ENCODE data around the gene NAALADL2.
"Not testable (repeated sequence)": the region's sequence is repeated elsewhere in the genome, so short reads cannot be mapped to it uniquely, and the experiment has no call there.

Gene NAALADL2

GRCh38 chr3:175047786-175048185 is 188.7 kb downstream of the NAALADL2 start:
- Histone ChIP-seq H3K9me3 (ENCODE audit: low read length) (no peaks in the 10 kb centered on the region), H3K27ac (ENCODE audit: low read depth, low read length) (no peak overlapping the region), H3K4me1 (ENCODE audit: insufficient read depth, low read length) (no peaks in the 10 kb centered on the region), H3K9ac (ENCODE audit: low read length) (no peak overlapping the region), H3K27me3 (ENCODE audit: control insufficient read depth in 1 of 2, insufficient read depth in 2 of 2, low read length in 2 of 2) (no peaks in the 10 kb centered on the region), H3K36me3 (ENCODE audit: insufficient read depth, low read length) (no peaks in the 10 kb centered on the region), H3K4me3 (ENCODE audit: low read depth in 1 of 2, low read length in 2 of 2) (no peak overlapping the region)

GRCh38 chr3:175057401-175057800 is 198.3 kb downstream of the NAALADL2 start:
- H3K36me3 ChIP-seq (ENCODE audit: insufficient read depth, low read length), result no peaks in the 10 kb centered on the region
- no peaks in the 10 kb centered on the region for H3K27me3 ChIP-seq (ENCODE audit: control insufficient read depth in 1 of 2, insufficient read depth in 2 of 2, low read length in 2 of 2)
- no peak overlapping the region for H3K9ac ChIP-seq (ENCODE audit: low read length)
- no peak overlapping the region for H3K27ac ChIP-seq (ENCODE audit: low read depth, low read length)
- no peak overlapping the region for H3K4me3 ChIP-seq (ENCODE audit: low read depth in 1 of 2, low read length in 2 of 2)
- H3K4me1 ChIP-seq (ENCODE audit: insufficient read depth, low read length), result no peaks in the 10 kb centered on the region
- no peaks in the 10 kb centered on the region for H3K9me3 ChIP-seq (ENCODE audit: low read length)

GRCh38 chr3:175059788-175060187 is 200.7 kb downstream of the NAALADL2 start:
- H3K4me3 ChIP-seq (ENCODE audit: low read depth in 1 of 2, low read length in 2 of 2), result no peak overlapping the region
- H3K36me3 ChIP-seq (ENCODE audit: insufficient read depth, low read length), result no peaks in the 10 kb centered on the region
- H3K27me3 ChIP-seq (ENCODE audit: control insufficient read depth in 1 of 2, insufficient read depth in 2 of 2, low read length in 2 of 2), result no peaks in the 10 kb centered on the region
- H3K9me3 ChIP-seq (ENCODE audit: low read length), result no peaks in the 10 kb centered on the region
- H3K27ac ChIP-seq (ENCODE audit: low read depth, low read length), result no peak overlapping the region
- H3K4me1 ChIP-seq (ENCODE audit: insufficient read depth, low read length), result no peaks in the 10 kb centered on the region
- no peak overlapping the region for H3K9ac ChIP-seq (ENCODE audit: low read length)

GRCh38 chr3:175065497-175065896 is 206.4 kb downstream of the NAALADL2 start:
- Histone ChIP-seq H3K36me3 (ENCODE audit: insufficient read depth, low read length) (no peaks in the 10 kb centered on the region), H3K27ac (ENCODE audit: low read depth, low read length) (no peak overlapping the region), H3K27me3 (ENCODE audit: control insufficient read depth in 1 of 2, insufficient read depth in 2 of 2, low read length in 2 of 2) (no peaks in the 10 kb centered on the region), H3K9me3 (ENCODE audit: low read length) (no peaks in the 10 kb centered on the region), H3K4me3 (ENCODE audit: low read depth in 1 of 2, low read length in 2 of 2) (no peak overlapping the region), H3K4me1 (ENCODE audit: insufficient read depth, low read length) (no peaks in the 10 kb centered on the region), H3K9ac (ENCODE audit: low read length) (no peak overlapping the region)

DNA sequence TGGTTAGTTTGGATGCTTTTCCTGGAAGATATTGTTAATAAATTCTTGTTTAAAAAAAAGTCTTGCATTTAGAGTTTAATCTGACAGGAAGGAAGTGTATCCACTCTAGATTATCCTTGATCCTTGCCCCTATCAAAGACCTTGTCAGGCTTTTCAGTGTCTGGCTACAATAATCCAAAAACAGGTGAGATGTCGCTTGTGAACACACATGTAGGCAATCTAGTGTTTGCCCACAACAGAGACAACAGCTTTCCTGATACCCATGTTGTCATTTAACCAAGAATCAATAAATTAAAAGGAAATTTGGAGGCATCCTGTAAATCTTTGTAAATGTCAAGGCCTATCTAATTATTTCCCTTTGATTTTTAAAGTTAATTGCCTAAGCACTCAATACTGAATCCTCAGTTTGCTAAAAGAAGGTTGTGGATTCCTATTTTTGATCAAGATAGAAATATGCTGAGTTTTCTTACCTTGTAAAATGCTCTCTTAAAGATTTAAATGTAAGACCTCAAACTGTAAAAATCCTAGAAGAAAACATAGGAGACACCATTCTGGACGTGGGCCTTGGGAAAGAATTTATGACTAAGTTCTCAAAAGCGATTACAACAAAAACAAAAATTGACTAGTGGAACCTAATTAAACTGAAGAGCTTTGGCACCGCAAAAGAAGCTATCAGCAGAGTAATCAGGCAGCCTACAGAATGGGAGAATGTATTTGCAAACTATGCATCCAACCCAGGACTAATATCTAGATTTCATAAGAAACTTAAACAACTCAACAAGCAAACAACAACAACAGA is 207.7 kb downstream of the NAALADL2 start:
- Histone ChIP-seq H3K27me3 (ENCODE audit: control insufficient read depth in 1 of 2, insufficient read depth in 2 of 2, low read length in 2 of 2) (no peaks in the 10 kb centered on the region), H3K36me3 (ENCODE audit: insufficient read depth, low read length) (no peaks in the 10 kb centered on the region), H3K9ac (ENCODE audit: low read length) (no peak overlapping the region), H3K9me3 (ENCODE audit: low read length) (no peaks in the 10 kb centered on the region), H3K4me3 (ENCODE audit: low read depth in 1 of 2, low read length in 2 of 2) (no peak overlapping the region), H3K4me1 (ENCODE audit: insufficient read depth, low read length) (no peaks in the 10 kb centered on the region), H3K27ac (ENCODE audit: low read depth, low read length) (no peak overlapping the region)

DNA sequence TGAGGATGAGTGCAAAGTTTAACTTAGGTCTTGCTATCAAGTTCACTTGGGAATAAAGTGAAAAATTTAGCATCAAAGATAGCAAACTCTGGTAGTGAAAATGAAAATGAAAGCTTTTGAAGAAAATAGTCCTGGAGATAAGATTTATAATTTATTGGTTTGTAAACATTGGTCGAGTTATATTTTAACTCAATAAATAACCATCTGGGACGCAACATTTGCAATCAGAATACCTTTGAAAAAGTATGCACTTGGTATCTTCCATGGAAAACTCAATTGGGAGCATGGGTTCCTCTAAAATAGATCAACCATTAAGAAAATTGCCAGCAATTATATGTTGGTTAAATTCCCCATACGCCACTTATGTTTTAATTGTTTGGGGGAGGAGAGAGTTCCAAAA is 209.5 kb downstream of the NAALADL2 start:
- no peak overlapping the region for H3K27ac ChIP-seq (ENCODE audit: low read depth, low read length)
- H3K36me3 ChIP-seq (ENCODE audit: insufficient read depth, low read length), result no peaks in the 10 kb centered on the region

DNA sequence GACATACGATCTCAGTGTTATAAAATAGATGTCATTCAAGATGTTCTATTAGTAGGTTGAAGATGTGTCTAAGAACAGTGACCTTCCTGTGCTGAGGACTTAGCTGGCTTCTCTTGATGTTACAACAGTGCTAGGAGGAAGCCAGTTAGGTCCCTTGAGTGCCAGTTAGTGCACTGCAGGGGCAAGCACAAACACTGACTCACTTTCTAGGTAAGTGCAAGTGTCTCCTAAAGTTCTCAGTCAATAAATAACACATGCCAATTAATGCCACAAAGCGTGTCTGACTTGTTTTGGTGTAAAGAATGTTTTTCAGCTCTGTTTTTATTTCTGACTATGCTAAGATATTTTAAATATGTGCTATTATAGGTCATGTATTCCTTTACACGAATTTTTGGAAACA is 211.8 kb downstream of the NAALADL2 start:
- Histone ChIP-seq H3K27ac (ENCODE audit: low read depth, low read length) (no peak overlapping the region), H3K9me3 (ENCODE audit: low read length) (no peaks in the 10 kb centered on the region), H3K27me3 (ENCODE audit: control insufficient read depth in 1 of 2, insufficient read depth in 2 of 2, low read length in 2 of 2) (no peaks in the 10 kb centered on the region), H3K4me3 (ENCODE audit: low read depth in 1 of 2, low read length in 2 of 2) (no peak overlapping the region), H3K4me1 (ENCODE audit: insufficient read depth, low read length) (no peaks in the 10 kb centered on the region), H3K9ac (ENCODE audit: low read length) (no peak overlapping the region), H3K36me3 (ENCODE audit: insufficient read depth, low read length) (no peaks in the 10 kb centered on the region)

More for the DNA sequence above, 209.5 kb downstream of the NAALADL2 start:
- Histone ChIP-seq H3K27me3 (ENCODE audit: control insufficient read depth in 1 of 2, insufficient read depth in 2 of 2, low read length in 2 of 2) (no peaks in the 10 kb centered on the region), H3K4me3 (ENCODE audit: low read depth in 1 of 2, low read length in 2 of 2) (no peak overlapping the region), H3K9ac (ENCODE audit: low read length) (no peak overlapping the region), H3K4me1 (ENCODE audit: insufficient read depth, low read length) (no peaks in the 10 kb centered on the region), H3K9me3 (ENCODE audit: low read length) (no peaks in the 10 kb centered on the region)

DNA sequence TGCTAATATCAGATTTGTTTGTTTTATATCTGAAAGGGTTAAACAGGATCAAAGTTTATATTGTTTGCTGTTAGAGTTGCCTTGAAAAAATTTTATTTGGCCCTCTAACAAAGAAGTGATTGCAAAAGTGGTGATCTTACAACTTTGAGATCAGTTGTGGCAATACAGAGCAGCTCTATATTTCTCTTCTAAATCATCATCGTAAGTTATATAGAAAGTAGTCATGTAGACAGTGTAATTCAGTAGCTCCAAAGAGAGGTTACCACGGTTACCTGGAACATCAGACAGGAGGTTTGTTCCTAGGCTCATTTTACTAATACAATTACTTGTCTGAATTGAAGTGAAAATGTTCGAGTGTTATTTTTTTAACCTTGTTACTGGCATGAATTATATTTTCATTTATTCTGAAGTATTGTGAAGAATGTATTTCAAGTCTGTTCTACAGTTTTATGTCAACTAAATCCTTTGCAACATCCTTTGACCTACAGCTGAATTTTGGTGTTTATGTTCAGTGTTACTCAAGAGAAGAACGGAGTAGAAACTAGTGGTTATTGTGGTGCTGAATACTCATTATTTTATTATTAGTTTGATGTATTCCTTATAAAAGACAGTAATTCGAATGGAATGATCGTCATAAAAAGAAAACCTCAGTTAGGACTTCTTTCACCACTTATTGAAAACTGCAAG is 214.2 kb downstream of the NAALADL2 start:
- no peak overlapping the region for H3K27ac ChIP-seq (ENCODE audit: low read depth, low read length)
- no peak overlapping the region for H3K9ac ChIP-seq (ENCODE audit: low read length)
- H3K27me3 ChIP-seq (ENCODE audit: control insufficient read depth in 1 of 2, insufficient read depth in 2 of 2, low read length in 2 of 2), result no peaks in the 10 kb centered on the region
- H3K4me1 ChIP-seq (ENCODE audit: insufficient read depth, low read length), result no peaks in the 10 kb centered on the region
- H3K9me3 ChIP-seq (ENCODE audit: low read length), result no peaks in the 10 kb centered on the region
- no peaks in the 10 kb centered on the region for H3K36me3 ChIP-seq (ENCODE audit: insufficient read depth, low read length)
- no peak overlapping the region for H3K4me3 ChIP-seq (ENCODE audit: low read depth in 1 of 2, low read length in 2 of 2)

GRCh38 chr3:175075269-175075668 is 216.1 kb downstream of the NAALADL2 start:
- H3K36me3 ChIP-seq (ENCODE audit: insufficient read depth, low read length), result no peaks in the 10 kb centered on the region
- no peak overlapping the region for H3K4me3 ChIP-seq (ENCODE audit: low read depth in 1 of 2, low read length in 2 of 2)
- H3K4me1 ChIP-seq (ENCODE audit: insufficient read depth, low read length), result no peaks in the 10 kb centered on the region
- no peak overlapping the region for H3K9ac ChIP-seq (ENCODE audit: low read length)
- no peaks in the 10 kb centered on the region for H3K27me3 ChIP-seq (ENCODE audit: control insufficient read depth in 1 of 2, insufficient read depth in 2 of 2, low read length in 2 of 2)
- H3K27ac ChIP-seq (ENCODE audit: low read depth, low read length), result no peak overlapping the region
- H3K9me3 ChIP-seq (ENCODE audit: low read length), result no peaks in the 10 kb centered on the region

DNA sequence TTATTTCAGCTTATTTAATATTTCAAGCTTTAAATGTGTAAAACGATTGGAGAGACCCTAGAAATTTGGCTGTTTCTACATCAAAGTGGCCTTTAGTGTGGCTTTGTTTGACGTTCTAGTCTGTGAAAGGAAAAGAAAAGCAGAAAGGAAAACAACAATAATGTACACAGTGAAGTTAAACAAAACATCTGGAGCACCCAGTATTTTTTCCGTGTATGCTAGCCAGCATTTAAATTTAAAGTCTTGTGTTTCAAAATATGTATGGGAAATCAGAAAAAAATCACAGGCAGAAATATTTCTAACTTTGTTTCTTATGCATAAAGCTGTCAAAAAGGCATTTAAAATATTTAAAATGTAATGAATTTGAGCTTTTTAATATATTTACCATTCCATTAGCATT is 218.1 kb downstream of the NAALADL2 start:
- no peaks in the 10 kb centered on the region for H3K27me3 ChIP-seq (ENCODE audit: control insufficient read depth in 1 of 2, insufficient read depth in 2 of 2, low read length in 2 of 2)
- no peak overlapping the region for H3K27ac ChIP-seq (ENCODE audit: low read depth, low read length)
- no peaks in the 10 kb centered on the region for H3K4me1 ChIP-seq (ENCODE audit: insufficient read depth, low read length)
- H3K9me3 ChIP-seq (ENCODE audit: low read length), result no peaks in the 10 kb centered on the region
- no peak overlapping the region for H3K4me3 ChIP-seq (ENCODE audit: low read depth in 1 of 2, low read length in 2 of 2)
- H3K9ac ChIP-seq (ENCODE audit: low read length), result no peak overlapping the region
- H3K36me3 ChIP-seq (ENCODE audit: insufficient read depth, low read length), result no peaks in the 10 kb centered on the region

- no peak overlapping the region for H3K4me3 ChIP-seq (ENCODE audit: low read depth in 1 of 2, low read length in 2 of 2)
- no peaks in the 10 kb centered on the region for H3K27me3 ChIP-seq (ENCODE audit: control insufficient read depth in 1 of 2, insufficient read depth in 2 of 2, low read length in 2 of 2)
- H3K9me3 ChIP-seq (ENCODE audit: low read length), result no peaks in the 10 kb centered on the region
- no peaks in the 10 kb centered on the region for H3K4me1 ChIP-seq (ENCODE audit: insufficient read depth, low read length)
- no peak overlapping the region for H3K27ac ChIP-seq (ENCODE audit: low read depth, low read length)
- no peaks in the 10 kb centered on the region for H3K36me3 ChIP-seq (ENCODE audit: insufficient read depth, low read length)
- H3K9ac ChIP-seq (ENCODE audit: low read length), result no peak overlapping the region
These were observed 223.5 kb downstream of the NAALADL2 start for GRCh38 chr3:175082631-175083030.

GRCh38 chr3:175087128-175087527 is 228.0 kb downstream of the NAALADL2 start:
- H3K36me3 ChIP-seq (ENCODE audit: insufficient read depth, low read length); H3K9me3 ChIP-seq (ENCODE audit: low read length); H3K4me3 ChIP-seq (ENCODE audit: low read depth in 1 of 2, low read length in 2 of 2); H3K4me1 ChIP-seq (ENCODE audit: insufficient read depth, low read length); H3K9ac ChIP-seq (ENCODE audit: low read length); H3K27me3 ChIP-seq (ENCODE audit: control insufficient read depth in 1 of 2, insufficient read depth in 2 of 2, low read length in 2 of 2); H3K27ac ChIP-seq (ENCODE audit: low read depth, low read length): not testable (repeated sequence)

Measured in muscle layer of colon (tissue), 2 donors.